ENCODE results near the gene PPP1R16B.

PPP1R16B gene

GRCh38 chr20:38771621-38772020 lies 33.9 kb upstream of the PPP1R16B start:
- no peaks in the 10 kb centered on the region for H3K27me3 ChIP-seq
- H3K9me3 ChIP-seq: no peaks in the 10 kb centered on the region; the same call in 1 of the 2 replicates
- no peaks in the 10 kb centered on the region for H3K4me1 ChIP-seq
- TF ChIP-seq, protein P1, sequence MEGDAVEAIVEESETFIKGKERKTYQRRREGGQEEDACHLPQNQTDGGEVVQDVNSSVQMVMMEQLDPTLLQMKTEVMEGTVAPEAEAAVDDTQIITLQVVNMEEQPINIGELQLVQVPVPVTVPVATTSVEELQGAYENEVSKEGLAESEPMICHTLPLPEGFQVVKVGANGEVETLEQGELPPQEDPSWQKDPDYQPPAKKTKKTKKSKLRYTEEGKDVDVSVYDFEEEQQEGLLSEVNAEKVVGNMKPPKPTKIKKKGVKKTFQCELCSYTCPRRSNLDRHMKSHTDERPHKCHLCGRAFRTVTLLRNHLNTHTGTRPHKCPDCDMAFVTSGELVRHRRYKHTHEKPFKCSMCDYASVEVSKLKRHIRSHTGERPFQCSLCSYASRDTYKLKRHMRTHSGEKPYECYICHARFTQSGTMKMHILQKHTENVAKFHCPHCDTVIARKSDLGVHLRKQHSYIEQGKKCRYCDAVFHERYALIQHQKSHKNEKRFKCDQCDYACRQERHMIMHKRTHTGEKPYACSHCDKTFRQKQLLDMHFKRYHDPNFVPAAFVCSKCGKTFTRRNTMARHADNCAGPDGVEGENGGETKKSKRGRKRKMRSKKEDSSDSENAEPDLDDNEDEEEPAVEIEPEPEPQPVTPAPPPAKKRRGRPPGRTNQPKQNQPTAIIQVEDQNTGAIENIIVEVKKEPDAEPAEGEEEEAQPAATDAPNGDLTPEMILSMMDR (IDR thresholded peaks at IDR 0.05; ENCODE audit: low read depth, low read length): no peak
- no peak overlapping the region for H3K4me3 ChIP-seq (ENCODE audit: low read depth, low read length)
- H3K36me3 ChIP-seq: peaks cover 39% of the 10 kb centered on the region
- DNase-seq: no peak

DNA sequence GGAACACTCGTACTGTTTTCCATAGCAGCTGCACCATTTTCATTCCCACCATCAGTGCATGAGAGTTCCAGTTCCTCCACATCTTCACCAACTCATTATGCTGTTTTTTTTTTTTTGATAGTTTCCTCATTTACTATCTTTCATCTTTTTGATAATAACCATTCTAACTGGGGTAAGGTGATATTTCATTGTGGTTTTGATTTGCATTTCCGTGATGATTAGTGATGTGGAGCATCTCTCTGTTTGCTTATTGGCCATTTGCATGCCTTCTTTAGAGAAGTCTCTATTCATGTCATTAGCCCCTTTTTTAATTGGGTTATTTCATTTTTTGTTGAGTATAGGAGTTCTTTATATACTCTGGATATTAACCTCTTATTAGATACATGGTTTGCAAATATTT lies 31.3 kb upstream of the PPP1R16B start:
- peaks cover 31% of the 10 kb centered on the region for H3K36me3 ChIP-seq
- no peaks in the 10 kb centered on the region for H3K4me1 ChIP-seq
- TF ChIP-seq, protein P1 (IDR thresholded peaks at IDR 0.05; ENCODE audit: low read depth, low read length): no peak
- DNase-seq: no peak
- H3K27me3 ChIP-seq: no peaks in the 10 kb centered on the region
- H3K9me3 ChIP-seq: no peaks in the 10 kb centered on the region; the same call in 1 of the 2 replicates
- H3K4me3 ChIP-seq (ENCODE audit: low read depth, low read length): no peak overlapping the region

GRCh38 chr20:38776363-38776762 lies 29.1 kb upstream of the PPP1R16B start:
- Histone ChIP-seq H3K27me3 (no peaks in the 10 kb centered on the region), H3K9me3 (no peaks in the 10 kb centered on the region; the same call in 1 of the 2 replicates), H3K36me3 (peaks cover 28% of the 10 kb centered on the region), H3K4me1 (no peaks in the 10 kb centered on the region), H3K4me3 (ENCODE audit: low read depth, low read length) (no peak overlapping the region)
- TF ChIP-seq, protein P1 (IDR thresholded peaks at IDR 0.05; ENCODE audit: low read depth, low read length): no peak
- DNase-seq: no peak

DNA sequence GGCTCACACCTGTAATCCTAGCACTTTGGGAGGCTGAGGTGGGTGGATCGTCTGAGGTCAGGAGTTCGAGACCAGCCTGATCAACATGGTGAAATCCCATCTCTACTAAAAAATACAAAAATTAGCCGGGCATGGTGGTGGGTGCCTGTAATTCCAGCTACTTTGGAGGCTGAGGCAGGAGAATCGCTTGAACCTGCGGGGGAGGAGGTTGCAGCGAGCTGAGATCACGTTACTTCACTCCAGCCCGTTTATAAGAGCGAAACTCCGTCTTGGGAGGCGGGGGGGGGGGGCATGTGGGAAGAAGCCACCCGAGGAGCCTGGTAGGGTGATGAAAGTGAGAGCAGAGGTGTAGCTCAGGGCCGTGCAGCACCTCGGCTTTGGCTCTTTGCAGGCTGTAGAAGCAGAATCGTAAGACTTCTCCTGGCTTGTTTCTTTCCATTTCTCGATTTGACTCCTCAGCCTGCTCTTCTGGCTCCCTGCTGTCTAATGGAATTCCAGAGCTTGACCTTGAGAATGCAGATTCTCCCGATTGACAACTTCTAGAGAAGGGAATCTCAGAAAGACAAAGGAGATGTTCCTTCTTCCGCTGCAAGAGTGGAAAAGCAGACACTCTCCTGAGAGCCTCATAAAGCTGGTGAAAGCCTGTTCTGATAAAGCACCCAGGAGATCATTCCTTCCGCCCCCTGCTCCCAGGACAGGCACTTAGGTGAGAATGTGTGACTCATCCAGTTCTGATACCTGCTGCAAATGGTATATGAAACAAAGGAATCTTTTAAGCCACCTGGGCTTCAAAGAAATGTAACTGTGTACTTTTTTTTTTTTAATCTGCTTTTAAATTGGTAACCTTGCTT lies 26.0 kb upstream of the PPP1R16B start:
- TF ChIP-seq, protein P1 (IDR thresholded peaks at IDR 0.05; ENCODE audit: low read depth, low read length): no peak
- DNase-seq: no peak
- H3K27me3 ChIP-seq: no peaks in the 10 kb centered on the region
- H3K4me3 ChIP-seq (ENCODE audit: low read depth, low read length): no peak overlapping the region
- no peaks in the 10 kb centered on the region for H3K4me1 ChIP-seq
- H3K36me3 ChIP-seq: peaks cover 6% of the 10 kb centered on the region
- no peaks in the 10 kb centered on the region for H3K9me3 ChIP-seq

- Histone ChIP-seq H3K4me1 (no peaks in the 10 kb centered on the region), H3K4me3 (ENCODE audit: low read depth, low read length) (no peak overlapping the region), H3K27me3 (no peaks in the 10 kb centered on the region), H3K9me3 (no peaks in the 10 kb centered on the region), H3K36me3 (no peaks in the 10 kb centered on the region)
- DNase-seq: no peak
- TF ChIP-seq, protein P1 (IDR thresholded peaks at IDR 0.05; ENCODE audit: low read depth, low read length): no peak
Observed at GRCh38 chr20:38782275-38782674, 23.2 kb upstream of the PPP1R16B start.

GRCh38 chr20:38787870-38788269 lies 17.6 kb upstream of the PPP1R16B start:
- Histone ChIP-seq H3K9me3 (no peaks in the 10 kb centered on the region), H3K4me3 (ENCODE audit: low read depth, low read length) (no peak overlapping the region), H3K36me3 (no peaks in the 10 kb centered on the region), H3K27me3 (no peaks in the 10 kb centered on the region), H3K4me1 (no peaks in the 10 kb centered on the region)
- TF ChIP-seq, protein P1 (IDR thresholded peaks at IDR 0.05; ENCODE audit: low read depth, low read length): no peak
- DNase-seq: no peak
